Glutamatergic neuron (in vitro differentiated cells): ENCODE measurements around the gene ADARB1. TPM values are rescaled to one million over a fixed set of nuclear protein-coding genes. Genes with fewer than 3 reads are reported as not detected.
A peak's percentile ranks its signal among the peaks of the same experiment; 100 is the strongest.

ENCODE experiments used
- DNase-seq: peaks from one replicate; pipeline ENCODE4 v3.0.0; 2022
- H3K27ac Mint-ChIP-seq: one replicate; pipeline ENCODE4 v1.8.0; 2020; ENCODE audit warnings: mild to moderate bottlenecking, mixed read lengths, inconsistent platforms; ENCODE audit not compliant: unreplicated experiment
- H3K27me3 Mint-ChIP-seq: one replicate; pipeline ENCODE4 v1.8.0; 2020; ENCODE audit warnings: mild to moderate bottlenecking, moderate library complexity, mixed read lengths, inconsistent platforms; ENCODE audit not compliant: unreplicated experiment
- H3K36me3 Mint-ChIP-seq: one replicate; pipeline ENCODE4 v1.8.0; 2020; ENCODE audit warnings: mild to moderate bottlenecking, mixed read lengths, inconsistent platforms; ENCODE audit not compliant: unreplicated experiment
- H3K4me1 Mint-ChIP-seq: one replicate; pipeline ENCODE4 v1.8.0; 2020; ENCODE audit warnings: mild to moderate bottlenecking, low read depth, mixed read lengths, inconsistent platforms; ENCODE audit not compliant: unreplicated experiment
- H3K4me3 Mint-ChIP-seq: one replicate; pipeline ENCODE4 v1.8.0; 2020; ENCODE audit warnings: mild to moderate bottlenecking, mixed read lengths, inconsistent platforms; ENCODE audit not compliant: unreplicated experiment
- H3K9me3 Mint-ChIP-seq: one replicate; pipeline ENCODE4 v1.8.0; 2020; ENCODE audit warnings: mild to moderate bottlenecking, moderate library complexity, mixed read lengths, inconsistent platforms; ENCODE audit not compliant: unreplicated experiment
- CTCF ChIP-seq: fragments of 200-600 bp; sonication (generic); IDR thresholded peaks from one replicate; pipeline ENCODE4 v1.5.0; 2021; ENCODE audit not compliant: partially characterized antibody, unreplicated experiment
- total RNA-seq: library from RNA; stranded (reverse); fragmentation: NEBNext Ultra II Directional; extraction: Animal tissue kit (Norgen Biotek cat#: 25700); gene quantifications from one replicate; pipeline ENCODE4 v1.2.1, GENCODE V29; 2021; ENCODE audit not compliant: unreplicated experiment

ADARB1 gene
- total RNA-seq, 1 donor from 2014 or later, result 49.2 TPM

GRCh38 chr21:45090966-45091365 is 16.6 kb downstream of the ADARB1 start:
- H3K4me1 Mint-ChIP-seq, result peaks cover 51% of the 10 kb centered on the region
- no peak overlapping the region for H3K27ac Mint-ChIP-seq
- no peak for DNase-seq

GRCh38 chr21:45091550-45092322 is 17.4 kb downstream of the ADARB1 start:
- Mint-ChIP-seq H3K27ac (peak overlapping the region; percentile 18), H3K9me3 (peaks cover 1% of the 10 kb centered on the region), H3K36me3 (no peaks in the 10 kb centered on the region), H3K27me3 (peaks cover 3% of the 10 kb centered on the region), H3K4me3 (no peak overlapping the region), H3K4me1 (peaks cover 48% of the 10 kb centered on the region)
- no peak for TF ChIP-seq CTCF
- no peak for DNase-seq

More at GRCh38 chr21:45090966-45091365, 16.6 kb downstream of the ADARB1 start:
- H3K4me3 Mint-ChIP-seq, result no peak overlapping the region
- H3K9me3 Mint-ChIP-seq, result no peaks in the 10 kb centered on the region
- no peaks in the 10 kb centered on the region for H3K36me3 Mint-ChIP-seq
- TF ChIP-seq CTCF, result no peak
- peaks cover 3% of the 10 kb centered on the region for H3K27me3 Mint-ChIP-seq

- Mint-ChIP-seq H3K27ac (no peak overlapping the region), H3K4me3 (no peak overlapping the region)
Observed at GRCh38 chr21:45093035-45093532, 18.7 kb downstream of the ADARB1 start.

GRCh38 chr21:45094412-45094811 is 20.0 kb downstream of the ADARB1 start:
- Mint-ChIP-seq H3K4me3 (no peak overlapping the region), H3K4me1 (peaks cover 65% of the 10 kb centered on the region), H3K27ac (no peak overlapping the region), H3K9me3 (peaks cover 18% of the 10 kb centered on the region), H3K27me3 (peaks cover 23% of the 10 kb centered on the region), H3K36me3 (no peaks in the 10 kb centered on the region)
- no peak for DNase-seq
- no peak for TF ChIP-seq CTCF

More at GRCh38 chr21:45093035-45093532, 18.7 kb downstream of the ADARB1 start:
- H3K36me3 Mint-ChIP-seq, result no peaks in the 10 kb centered on the region
- DNase-seq, result no peak
- H3K4me1 Mint-ChIP-seq, result peaks cover 55% of the 10 kb centered on the region
- peaks cover 9% of the 10 kb centered on the region for H3K9me3 Mint-ChIP-seq
- H3K27me3 Mint-ChIP-seq, result peaks cover 14% of the 10 kb centered on the region
- TF ChIP-seq CTCF, result no peak

- Mint-ChIP-seq H3K4me1 (peaks cover 69% of the 10 kb centered on the region), H3K9me3 (peaks cover 19% of the 10 kb centered on the region)
- TF ChIP-seq CTCF, result no peak
Observed at GRCh38 chr21:45095505-45095904, 21.1 kb downstream of the ADARB1 start.

More at GRCh38 chr21:45095505-45095904, 21.1 kb downstream of the ADARB1 start:
- DNase-seq, result no peak
- Mint-ChIP-seq H3K27me3 (peaks cover 23% of the 10 kb centered on the region), H3K4me3 (no peak overlapping the region), H3K36me3 (no peaks in the 10 kb centered on the region), H3K27ac (peak overlapping the region; percentile 38)
